ENCODE data around the gene IGFBP1.

DNA sequence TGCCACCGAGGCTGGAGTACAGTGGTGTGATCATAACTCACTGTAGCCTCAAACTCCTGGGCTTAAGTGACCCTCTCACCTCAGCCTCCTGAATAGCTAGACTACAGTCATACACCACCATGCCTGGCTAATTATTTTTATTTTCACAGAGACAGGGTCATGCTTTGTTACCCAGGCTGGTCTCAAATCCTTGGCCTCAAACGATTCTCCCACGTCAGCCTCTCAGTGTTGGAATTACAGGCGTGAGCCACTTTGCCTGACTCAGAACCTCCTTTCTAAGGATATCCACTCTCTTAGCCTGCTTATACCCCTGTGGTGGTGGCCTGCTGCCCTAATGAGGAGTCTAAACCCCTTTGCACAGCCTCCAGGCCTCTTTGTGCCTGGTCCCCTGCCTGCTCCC lies 4.2 kb upstream of the IGFBP1 start:
- TF ChIP-seq, protein P1, sequence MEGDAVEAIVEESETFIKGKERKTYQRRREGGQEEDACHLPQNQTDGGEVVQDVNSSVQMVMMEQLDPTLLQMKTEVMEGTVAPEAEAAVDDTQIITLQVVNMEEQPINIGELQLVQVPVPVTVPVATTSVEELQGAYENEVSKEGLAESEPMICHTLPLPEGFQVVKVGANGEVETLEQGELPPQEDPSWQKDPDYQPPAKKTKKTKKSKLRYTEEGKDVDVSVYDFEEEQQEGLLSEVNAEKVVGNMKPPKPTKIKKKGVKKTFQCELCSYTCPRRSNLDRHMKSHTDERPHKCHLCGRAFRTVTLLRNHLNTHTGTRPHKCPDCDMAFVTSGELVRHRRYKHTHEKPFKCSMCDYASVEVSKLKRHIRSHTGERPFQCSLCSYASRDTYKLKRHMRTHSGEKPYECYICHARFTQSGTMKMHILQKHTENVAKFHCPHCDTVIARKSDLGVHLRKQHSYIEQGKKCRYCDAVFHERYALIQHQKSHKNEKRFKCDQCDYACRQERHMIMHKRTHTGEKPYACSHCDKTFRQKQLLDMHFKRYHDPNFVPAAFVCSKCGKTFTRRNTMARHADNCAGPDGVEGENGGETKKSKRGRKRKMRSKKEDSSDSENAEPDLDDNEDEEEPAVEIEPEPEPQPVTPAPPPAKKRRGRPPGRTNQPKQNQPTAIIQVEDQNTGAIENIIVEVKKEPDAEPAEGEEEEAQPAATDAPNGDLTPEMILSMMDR (IDR thresholded peaks at IDR 0.05; ENCODE audit: insufficient read depth, low read length, poor library complexity, severe bottlenecking): no peak
- no peak for TF ChIP-seq EZH2phosphoT487 (conservative IDR thresholded peaks at IDR 0.05; ENCODE audit: low read length)

All from SU-DHL-6 (cell line).